ENCODE results near the gene PI4K2A. TPM values are rescaled to one million over a fixed set of nuclear protein-coding genes. Genes with fewer than 3 reads are reported as not detected.

PI4K2A gene
- total and polyA plus RNA-seq, 2 donors (not counting 3 experiments of a cell fraction or from before 2014, with no cell fraction given): 20.4 to 24.6 TPM

GRCh38 chr10:97656777-97657176 is 16.3 kb downstream of the PI4K2A start:
- Histone ChIP-seq H3K9ac (replicated peaks; ENCODE audit: extremely low read depth, insufficient read depth, low read length) (no peak overlapping the region), H3K36me3 (ENCODE audit: control insufficient read depth in 2 of 2, extremely low read depth in 1 of 2, insufficient read depth in 2 of 2, low read length in 2 of 2) (peaks cover 8 to 12% of the 10 kb centered on the region in 2 experiments), H3K27me3 (ENCODE audit: control insufficient read depth in 2 of 2, insufficient read depth in 2 of 2, low read length in 2 of 2) (no peaks in the 10 kb centered on the region), H2AFZ (ENCODE audit: low read depth, low read length) (no peak overlapping the region), H3K4me2 (ENCODE audit: insufficient read depth, low read length) (no peak overlapping the region), H3K9me3 (replicated peaks; ENCODE audit: control insufficient read depth, insufficient read depth, low read length) (no peaks in the 10 kb centered on the region), H3K9me1 (replicated peaks; ENCODE audit: control insufficient read depth, extremely low read depth, insufficient read depth, low read length) (no peaks in the 10 kb centered on the region), H3K4me3 (replicated peaks in 1 of 3; ENCODE audit: insufficient read depth in 1 of 3, low read depth in 1 of 3, low read length in 3 of 3) (no peak overlapping the region), H4K20me1 (replicated peaks; ENCODE audit: control insufficient read depth, extremely low read depth, insufficient read depth, low read length) (no peaks in the 10 kb centered on the region), H3K79me2 (ENCODE audit: control insufficient read depth, insufficient read depth, low read length) (no peaks in the 10 kb centered on the region), H3K4me1 (ENCODE audit: control insufficient read depth, extremely low read depth, insufficient read depth, low read length) (no peaks in the 10 kb centered on the region), H3K27ac (ENCODE audit: insufficient read depth, low read depth, low read length) (no peak overlapping the region)
- FAIRE-seq: no peak
- DNase-seq (ENCODE audit: low read depth, low spot score): no peak
- dilution Hi-C loops (cut with MboI; ENCODE audit: extremely low pct_ligation_motif_present, low sequenced_read_pairs): no loop called here
- ChIA-PET POLR2A (no interaction called here), CTCF (no interaction called here)
- TF ChIP-seq, protein P1, sequence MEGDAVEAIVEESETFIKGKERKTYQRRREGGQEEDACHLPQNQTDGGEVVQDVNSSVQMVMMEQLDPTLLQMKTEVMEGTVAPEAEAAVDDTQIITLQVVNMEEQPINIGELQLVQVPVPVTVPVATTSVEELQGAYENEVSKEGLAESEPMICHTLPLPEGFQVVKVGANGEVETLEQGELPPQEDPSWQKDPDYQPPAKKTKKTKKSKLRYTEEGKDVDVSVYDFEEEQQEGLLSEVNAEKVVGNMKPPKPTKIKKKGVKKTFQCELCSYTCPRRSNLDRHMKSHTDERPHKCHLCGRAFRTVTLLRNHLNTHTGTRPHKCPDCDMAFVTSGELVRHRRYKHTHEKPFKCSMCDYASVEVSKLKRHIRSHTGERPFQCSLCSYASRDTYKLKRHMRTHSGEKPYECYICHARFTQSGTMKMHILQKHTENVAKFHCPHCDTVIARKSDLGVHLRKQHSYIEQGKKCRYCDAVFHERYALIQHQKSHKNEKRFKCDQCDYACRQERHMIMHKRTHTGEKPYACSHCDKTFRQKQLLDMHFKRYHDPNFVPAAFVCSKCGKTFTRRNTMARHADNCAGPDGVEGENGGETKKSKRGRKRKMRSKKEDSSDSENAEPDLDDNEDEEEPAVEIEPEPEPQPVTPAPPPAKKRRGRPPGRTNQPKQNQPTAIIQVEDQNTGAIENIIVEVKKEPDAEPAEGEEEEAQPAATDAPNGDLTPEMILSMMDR (IDR thresholded peaks at IDR 0.05; ENCODE audit: extremely low read depth in 1 of 2, insufficient read depth in 1 of 2, low read depth in 1 of 2, low read length in 2 of 2): no peak
- no peak for TF ChIP-seq FOS (IDR thresholded peaks at IDR 0.05; ENCODE audit: borderline replicate concordance, insufficient read depth, low read length)
- TF ChIP-seq, protein P2, sequence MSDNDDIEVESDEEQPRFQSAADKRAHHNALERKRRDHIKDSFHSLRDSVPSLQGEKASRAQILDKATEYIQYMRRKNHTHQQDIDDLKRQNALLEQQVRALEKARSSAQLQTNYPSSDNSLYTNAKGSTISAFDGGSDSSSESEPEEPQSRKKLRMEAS (IDR thresholded peaks at IDR 0.05; ENCODE audit: insufficient read depth, insufficient read length): no peak
- no peak for TF ChIP-seq POLR2AphosphoS5 (IDR thresholded peaks at IDR 0.05; ENCODE audit: insufficient read depth, low read depth, low read length)
- no peak for TF ChIP-seq GATA2 (IDR thresholded peaks at IDR 0.05; ENCODE audit: insufficient read depth, insufficient read length, low read depth, low read length)
- TF ChIP-seq EZH2 (IDR thresholded peaks at IDR 0.05; ENCODE audit: borderline replicate concordance, low read depth, low read length, severe bottlenecking): no peak
- no peak for TF ChIP-seq POLR2A (IDR thresholded peaks at IDR 0.05; ENCODE audit: low read depth, low read length)
- no peak for TF ChIP-seq JUN (IDR thresholded peaks at IDR 0.05; ENCODE audit: borderline replicate concordance, insufficient read depth, insufficient read length, low read depth)
- no peak for TF ChIP-seq MYC (IDR thresholded peaks at IDR 0.05; ENCODE audit: low read depth, low read length)
- intact Hi-C loops (cut with micrococcal nuclease): no loop called here
- BruUV-seq (replicated peaks): no TSS peak

Measured in endothelial cell of umbilical vein (primary cell).